HepG2 (cell line): ENCODE results near the gene HERC4. TPM values are rescaled to one million over a fixed set of nuclear protein-coding genes. Genes with fewer than 3 reads are reported as not detected.

Experiments
- ATAC-seq: fragments of 200-7000 bp; cut with Tn5 transposase; 3 replicates; pipeline ENCODE4 v1.9.1; 2020; ENCODE audit warnings: mild to moderate bottlenecking, moderate library complexity
- Bru-seq: library from RNA; stranded (reverse); fragments of 400-500 nt; gene quantifications from one replicate; lab custom pipeline; 2021; lab: Mats Ljungman, UMichigan
- BruChase-seq, 2 experiments: library from RNA; stranded (reverse); fragments of 400-500 nt; gene quantifications; one replicate each; lab custom pipeline; 2021; lab: Mats Ljungman, UMichigan
- BruUV-seq: library from RNA; stranded (reverse); fragments of 400-500 nt; replicated peaks from 2 replicates; lab custom pipeline; 2021; lab: Mats Ljungman, UMichigan
- CTCF ChIA-PET: fragments of 300-600 bp; formaldehyde crosslinking; extraction: SDS; loops from one replicate; lab custom pipeline; 2021; ENCODE audit warnings: low total read pairs, inconsistent platforms, low intra/inter-chr PET ratio; lab: Yijun Ruan, JAX
- POLR2A ChIA-PET: fragments of 350-600 bp; sonication (Branson Sonifier 250); formaldehyde crosslinking; loops from one replicate; lab custom pipeline; 2020; ENCODE audit warnings: antibody characterized with exemption, inconsistent platforms; lab: Yijun Ruan, JAX
- DNase-seq: peaks from one replicate; pipeline ENCODE4 v3.0.0-alpha.2; 2015; ENCODE audit warnings: low spot score
- FAIRE-seq: peaks from 3 replicates; lab custom pipeline; 2011; peaks lifted over from hg19 to GRCh38; lab: Jason Lieb, UNC
- H2AFZ ChIP-seq: one replicate; pipeline ENCODE4 v1.6.1; 2011; ENCODE audit warnings: low read length, inconsistent platforms
- H3K27ac ChIP-seq: fragments of 300-600 bp; 3 replicates; pipeline ENCODE4 v1.8.0; 2011; ENCODE audit warnings: mixed run types, mild to moderate bottlenecking, mixed read lengths, low read length, inconsistent platforms; ENCODE audit not compliant: insufficient read depth; ENCODE audit errors: extremely low read length
- H3K27me3 ChIP-seq, 2 experiments: fragments of 200-600 bp in 1 of 2; 2 replicates in 1 of 2; 3 replicates in 1 of 2; pipeline versions ENCODE4 v1.6.0 to v1.8.0; 2011; ENCODE audit warnings: low read length in 2 of 2, mild to moderate bottlenecking in 2 of 2, moderate library complexity in 2 of 2, inconsistent platforms in 1 of 2; ENCODE audit not compliant: insufficient read depth in 2 of 2, control insufficient read depth in 1 of 2
- H3K36me3 ChIP-seq, 2 experiments: fragments of 200-600 bp in 1 of 2; replicated peaks in 1 of 2; 2 replicates in 1 of 2; 3 replicates in 1 of 2; pipeline versions ENCODE4 v1.5.1 to v1.8.0; 2011; ENCODE audit warnings: low read length in 2 of 2, inconsistent platforms in 1 of 2; ENCODE audit not compliant: insufficient read depth in 2 of 2, control insufficient read depth in 1 of 2
- H3K4me1 ChIP-seq: 2 replicates; pipeline ENCODE4 v1.5.1; 2012; ENCODE audit warnings: low read length, inconsistent platforms; ENCODE audit not compliant: insufficient read depth
- H3K4me2 ChIP-seq: 2 replicates; pipeline ENCODE4 v1.6.0; 2011; ENCODE audit warnings: low read depth, low read length, inconsistent platforms
- H3K4me3 ChIP-seq, 3 experiments: fragments of 200-600 bp in 1 of 3; sonication (generic), shearing (Covaris generic) in 1 of 3; replicated peaks in 1 of 3; 2 replicates each; pipeline ENCODE4 v1.5.1; 2011 to 2016; ENCODE audit warnings: low read length in 3 of 3, inconsistent platforms in 2 of 3, low read depth in 2 of 3, mild to moderate bottlenecking in 2 of 3, control low read depth in 1 of 3, mixed read lengths in 1 of 3; ENCODE audit not compliant: insufficient read depth in 1 of 3
- H3K79me2 ChIP-seq: one replicate; pipeline ENCODE4 v1.6.1; 2011; ENCODE audit warnings: low read length, inconsistent platforms; ENCODE audit not compliant: insufficient read depth
- H3K9ac ChIP-seq: 2 replicates; pipeline ENCODE4 v1.6.0; 2011; ENCODE audit warnings: mild to moderate bottlenecking, low read depth, low read length, inconsistent platforms; ENCODE audit not compliant: insufficient read depth
- H3K9me3 ChIP-seq: 2 replicates; pipeline ENCODE4 v1.5.1; 2012; ENCODE audit warnings: mild to moderate bottlenecking, low read length
- H4K20me1 ChIP-seq: 2 replicates; pipeline ENCODE4 v1.6.0; 2011; ENCODE audit warnings: inconsistent platforms, mild to moderate bottlenecking, low read length, moderate library complexity; ENCODE audit not compliant: insufficient read depth
- SMAD3 ChIP-seq: sonication (generic); formaldehyde crosslinking; IDR thresholded peaks from 2 replicates; pipeline ENCODE4 v1.4.0; 2020; ENCODE audit warnings: missing genetic modification reagents
- SP2 ChIP-seq: sonication (generic); formaldehyde crosslinking; IDR thresholded peaks from 2 replicates; pipeline ENCODE4 v1.5.1; 2020; ENCODE audit warnings: mild to moderate bottlenecking, missing genetic modification reagents
- ZFP1 ChIP-seq: IDR thresholded peaks from 2 replicates; pipeline ENCODE4 v1.6.1; 2016
- ZNF746 ChIP-seq: sonication (generic); formaldehyde crosslinking; IDR thresholded peaks from 2 replicates; pipeline ENCODE4 v1.8.0; 2022; ENCODE audit warnings: mild to moderate bottlenecking, missing genetic modification reagents
- WGBS: methylation state at CpG from one replicate; pipeline ENCODE4 v1.1.6; 2017; ENCODE audit warnings: low lambda C conversion rate; 5-methylcytosine and 5-hydroxymethylcytosine counted together
- in situ Hi-C: cut with HindIII; loops from 2 replicates; pipeline ENCODE4 v1.10.0; 2017; ENCODE audit warnings: low pct_unique_long_range_greater_than_20kb; ENCODE audit not compliant: extremely low pct_ligation_motif_present
- intact Hi-C: fragments of 100-400 bp; cut with micrococcal nuclease; formaldehyde crosslinking; loops from one replicate; pipeline ENCODE4 v1.10.0; 2022; ENCODE audit not compliant: unreplicated experiment
- long read RNA-seq, 2 experiments: library from RNA in 1 of 2; library from polyadenylated mRNA in 1 of 2; stranded (forward) in 1 of 2; unstranded in 1 of 2; transcript quantifications; one replicate each; pipeline ENCODE4 v2.0.0, GENCODE V29; 2019 to 2022
- polyA minus RNA-seq, 3 experiments: library from RNA; depleted of rRNA, polyadenylated mRNA; stranded (reverse); fragments of >200 nt; gene quantifications; 2 replicates each; pipeline ENCODE4 v1.2.3, GENCODE V29; 2011; ENCODE audit warnings: low replicate concordance in 1 of 3
- polyA plus RNA-seq, 8 experiments: library from polyadenylated mRNA; depleted of rRNA in 3 of 8; stranded (reverse) in 7 of 8; unstranded in 1 of 8; fragments of >200 nt; fragmentation: Illumina TruSeq in 4 of 8; extraction: Trizol in 4 of 8; gene quantifications; 2 replicates each; pipeline versions ENCODE4 v1.2.1 to v1.2.3, GENCODE V29; 2011 to 2016; ENCODE audit warnings: low read depth in 4 of 8, missing spikeins in 1 of 8, mixed read lengths in 1 of 8; ENCODE audit not compliant: insufficient read depth in 1 of 8
- total RNA-seq, 5 experiments: library from RNA; depleted of rRNA; stranded (reverse); fragments of >200 nt; fragmentation: Illumina TruSeq; extraction: Trizol; gene quantifications; 2 replicates each; pipeline ENCODE4 v1.2.3, GENCODE V29; 2016; ENCODE audit warnings: low read depth in 1 of 5
- TF ChIP-seq, protein P1 (sequence below): sonication (generic); formaldehyde crosslinking; IDR thresholded peaks from 2 replicates; pipeline ENCODE4 v1.5.0; 2020; ENCODE audit warnings: mild to moderate bottlenecking, missing genetic modification reagents, borderline replicate concordance

HERC4 gene, protein sequence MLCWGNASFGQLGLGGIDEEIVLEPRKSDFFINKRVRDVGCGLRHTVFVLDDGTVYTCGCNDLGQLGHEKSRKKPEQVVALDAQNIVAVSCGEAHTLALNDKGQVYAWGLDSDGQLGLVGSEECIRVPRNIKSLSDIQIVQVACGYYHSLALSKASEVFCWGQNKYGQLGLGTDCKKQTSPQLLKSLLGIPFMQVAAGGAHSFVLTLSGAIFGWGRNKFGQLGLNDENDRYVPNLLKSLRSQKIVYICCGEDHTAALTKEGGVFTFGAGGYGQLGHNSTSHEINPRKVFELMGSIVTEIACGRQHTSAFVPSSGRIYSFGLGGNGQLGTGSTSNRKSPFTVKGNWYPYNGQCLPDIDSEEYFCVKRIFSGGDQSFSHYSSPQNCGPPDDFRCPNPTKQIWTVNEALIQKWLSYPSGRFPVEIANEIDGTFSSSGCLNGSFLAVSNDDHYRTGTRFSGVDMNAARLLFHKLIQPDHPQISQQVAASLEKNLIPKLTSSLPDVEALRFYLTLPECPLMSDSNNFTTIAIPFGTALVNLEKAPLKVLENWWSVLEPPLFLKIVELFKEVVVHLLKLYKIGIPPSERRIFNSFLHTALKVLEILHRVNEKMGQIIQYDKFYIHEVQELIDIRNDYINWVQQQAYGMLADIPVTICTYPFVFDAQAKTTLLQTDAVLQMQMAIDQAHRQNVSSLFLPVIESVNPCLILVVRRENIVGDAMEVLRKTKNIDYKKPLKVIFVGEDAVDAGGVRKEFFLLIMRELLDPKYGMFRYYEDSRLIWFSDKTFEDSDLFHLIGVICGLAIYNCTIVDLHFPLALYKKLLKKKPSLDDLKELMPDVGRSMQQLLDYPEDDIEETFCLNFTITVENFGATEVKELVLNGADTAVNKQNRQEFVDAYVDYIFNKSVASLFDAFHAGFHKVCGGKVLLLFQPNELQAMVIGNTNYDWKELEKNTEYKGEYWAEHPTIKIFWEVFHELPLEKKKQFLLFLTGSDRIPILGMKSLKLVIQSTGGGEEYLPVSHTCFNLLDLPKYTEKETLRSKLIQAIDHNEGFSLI
- total RNA-seq (2016; rRNA removed; fragmentation: Illumina TruSeq; extraction: Trizol) (20.0 and 20.2 TPM in 2 replicates), polyA plus RNA-seq (2011; rRNA removed) (9.8 and 10.1 TPM in 2 replicates), polyA minus RNA-seq (2011; rRNA and poly(A)+ RNA removed; ENCODE audit: low replicate concordance) (6.1 and 29.6 TPM in 2 replicates), Bru-seq, nascent RNA (percentile 74 among the genes with signal in this experiment), BruChase-seq, experiment 1, labeled RNA remaining after a 6-hour chase (percentile 80 among the genes with signal in this experiment), BruChase-seq, experiment 2, labeled RNA remaining after a 2-hour chase (percentile 83 among the genes with signal in this experiment)
- total RNA-seq (2016; cell fraction: cytosol; rRNA removed; fragmentation: Illumina TruSeq; extraction: Trizol; ENCODE audit: low read depth), result 13.3 and 16.7 TPM in 2 replicates
- 19.5 and 21.2 TPM in 2 replicates for total RNA-seq (2016; cell fraction: insoluble cytoplasmic fraction; rRNA removed; fragmentation: Illumina TruSeq; extraction: Trizol)
- 12.0 and 14.9 TPM in 2 replicates for total RNA-seq (2016; cell fraction: membrane; rRNA removed; fragmentation: Illumina TruSeq; extraction: Trizol)
- total RNA-seq (2016; cell fraction: nucleus; rRNA removed; fragmentation: Illumina TruSeq; extraction: Trizol), result 40.9 and 41.7 TPM in 2 replicates
- 2.5 and 4.7 TPM in 2 replicates for polyA plus RNA-seq (2011; cell fraction: cytosol; rRNA removed)
- 12.8 and 18.8 TPM in 2 replicates for polyA plus RNA-seq (2011; cell fraction: nucleus; rRNA removed)
- polyA plus RNA-seq (2012), result 15.3 and 17.7 TPM in 2 replicates
- 1.1 and 1.4 TPM in 2 replicates for polyA plus RNA-seq (2016; cell fraction: cytosol; fragmentation: Illumina TruSeq; extraction: Trizol; ENCODE audit: low read depth)
- polyA plus RNA-seq (2016; cell fraction: insoluble cytoplasmic fraction; fragmentation: Illumina TruSeq; extraction: Trizol; ENCODE audit: low read depth), result 14.6 and 14.9 TPM in 2 replicates
- polyA plus RNA-seq (2016; cell fraction: membrane; fragmentation: Illumina TruSeq; extraction: Trizol; ENCODE audit: low read depth), result 1.9 and 2.3 TPM in 2 replicates
- polyA plus RNA-seq (2016; cell fraction: nucleus; fragmentation: Illumina TruSeq; extraction: Trizol; ENCODE audit: insufficient read depth, low read depth), result 30.2 and 36.2 TPM in 2 replicates
- 10.3 and 11.3 TPM in 2 replicates for polyA minus RNA-seq (2011; cell fraction: cytosol; rRNA and poly(A)+ RNA removed)
- polyA minus RNA-seq (2011; cell fraction: nucleus; rRNA and poly(A)+ RNA removed), result 79.1 and 80.8 TPM in 2 replicates
- long read RNA-seq, experiment 1, partial matches to known transcripts, result 5 of 7 reads
- long read RNA-seq, experiment 1, other reads (novel, unspliced or antisense), result 1 of 7 reads
- long read RNA-seq, experiment 2, partial matches to known transcripts, result 5 of 17 reads
- long read RNA-seq, experiment 2, other reads (novel, unspliced or antisense), result 11 of 17 reads

DNA sequence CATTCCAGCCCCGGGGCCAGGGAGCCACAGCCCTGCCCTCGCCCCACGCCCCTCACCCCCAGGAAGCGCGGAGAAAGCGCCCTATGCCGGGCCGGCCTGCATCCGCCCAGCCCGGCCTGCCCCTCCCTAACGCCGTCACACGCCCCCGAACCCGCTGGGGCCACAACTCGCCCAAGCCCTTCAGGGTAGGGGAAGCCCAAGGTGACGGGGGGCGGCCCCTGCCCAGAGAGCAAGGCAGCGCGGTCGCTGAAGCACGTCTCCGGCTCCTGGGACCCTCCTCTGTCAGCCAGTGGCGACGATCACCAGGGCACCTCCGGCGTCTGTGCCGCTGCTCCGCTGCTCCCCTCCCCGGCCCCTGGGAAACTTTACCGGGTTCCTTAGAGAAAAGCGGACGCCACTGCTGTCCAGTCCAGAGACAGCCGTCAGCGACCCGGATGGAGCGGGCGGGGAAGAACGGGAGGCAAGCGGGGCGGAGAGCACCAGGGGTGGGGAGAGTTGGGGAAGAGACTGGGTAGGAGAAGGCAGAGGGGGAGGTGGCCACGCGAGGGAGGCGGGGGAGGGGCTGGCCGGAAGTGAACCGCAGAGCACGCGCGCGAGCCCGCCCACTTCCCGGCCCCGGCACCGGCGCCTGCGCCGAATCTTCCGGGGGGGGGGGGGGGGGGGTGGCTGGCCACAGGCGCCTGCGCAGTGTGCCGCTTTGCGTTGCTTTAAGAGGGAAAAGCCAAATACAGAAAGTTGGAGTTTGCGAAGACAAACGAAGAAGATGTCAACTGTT lies at the start of gene HERC4:
TSS of gene HERC4 (minus strand) at position 509 of the 775 bp plus-strand sequence. CDS start 2,175 bp downstream, outside the sequence.
- ChIA-PET CTCF (no interaction called here), POLR2A (no interaction called here)
- Histone ChIP-seq H4K20me1 (no peaks in the 10 kb centered on the region; the same call in 1 of the 2 replicates), H3K27me3 (no peaks in the 10 kb centered on the region), H3K79me2 (peaks cover 40% of the 10 kb centered on the region), H3K4me3 (peak within 1 kb of the TSS; percentile 91 to 99 (median 94)), H2AFZ (peak within 1 kb of the TSS; percentile 100), H3K4me2 (peak within 1 kb of the TSS; percentile 78), H3K9me3 (no peaks in the 10 kb centered on the region), H3K27ac (peak within 1 kb of the TSS; percentile 96), H3K36me3 (peaks cover 0 to 10% of the 10 kb centered on the region in 2 experiments; a peak in 1 of 5 replicates), H3K4me1 (peaks cover 37% of the 10 kb centered on the region), H3K9ac (peak within 1 kb of the TSS; percentile 92)
- 2% methylated on average over 25 of the region's 64 CpGs for WGBS
- intact Hi-C loops (loop anchor here (1.0 to 10.0 kb wide), 3 partner anchors 50 to 220 kb away; no protein-coding TSS in a partner anchor), in situ Hi-C loops (no loop called here)
- FAIRE-seq (no peak), DNase-seq (peak; percentile 83), ATAC-seq (peak; percentile 98)
- no TSS peak for BruUV-seq
- TF ChIP-seq ZFP1 (CRISPR knock-in tag) (0 out of 2 replicates have a peak, but pooled peaks have one; percentile 54), SP2 (CRISPR knock-in tag) (no peak; the same call in 1 of the 2 replicates), SMAD3 (no peak), ZNF746 (CRISPR knock-in tag) (peak; percentile 37; the same call in 1 of the 2 replicates)
- TF ChIP-seq, protein P1, sequence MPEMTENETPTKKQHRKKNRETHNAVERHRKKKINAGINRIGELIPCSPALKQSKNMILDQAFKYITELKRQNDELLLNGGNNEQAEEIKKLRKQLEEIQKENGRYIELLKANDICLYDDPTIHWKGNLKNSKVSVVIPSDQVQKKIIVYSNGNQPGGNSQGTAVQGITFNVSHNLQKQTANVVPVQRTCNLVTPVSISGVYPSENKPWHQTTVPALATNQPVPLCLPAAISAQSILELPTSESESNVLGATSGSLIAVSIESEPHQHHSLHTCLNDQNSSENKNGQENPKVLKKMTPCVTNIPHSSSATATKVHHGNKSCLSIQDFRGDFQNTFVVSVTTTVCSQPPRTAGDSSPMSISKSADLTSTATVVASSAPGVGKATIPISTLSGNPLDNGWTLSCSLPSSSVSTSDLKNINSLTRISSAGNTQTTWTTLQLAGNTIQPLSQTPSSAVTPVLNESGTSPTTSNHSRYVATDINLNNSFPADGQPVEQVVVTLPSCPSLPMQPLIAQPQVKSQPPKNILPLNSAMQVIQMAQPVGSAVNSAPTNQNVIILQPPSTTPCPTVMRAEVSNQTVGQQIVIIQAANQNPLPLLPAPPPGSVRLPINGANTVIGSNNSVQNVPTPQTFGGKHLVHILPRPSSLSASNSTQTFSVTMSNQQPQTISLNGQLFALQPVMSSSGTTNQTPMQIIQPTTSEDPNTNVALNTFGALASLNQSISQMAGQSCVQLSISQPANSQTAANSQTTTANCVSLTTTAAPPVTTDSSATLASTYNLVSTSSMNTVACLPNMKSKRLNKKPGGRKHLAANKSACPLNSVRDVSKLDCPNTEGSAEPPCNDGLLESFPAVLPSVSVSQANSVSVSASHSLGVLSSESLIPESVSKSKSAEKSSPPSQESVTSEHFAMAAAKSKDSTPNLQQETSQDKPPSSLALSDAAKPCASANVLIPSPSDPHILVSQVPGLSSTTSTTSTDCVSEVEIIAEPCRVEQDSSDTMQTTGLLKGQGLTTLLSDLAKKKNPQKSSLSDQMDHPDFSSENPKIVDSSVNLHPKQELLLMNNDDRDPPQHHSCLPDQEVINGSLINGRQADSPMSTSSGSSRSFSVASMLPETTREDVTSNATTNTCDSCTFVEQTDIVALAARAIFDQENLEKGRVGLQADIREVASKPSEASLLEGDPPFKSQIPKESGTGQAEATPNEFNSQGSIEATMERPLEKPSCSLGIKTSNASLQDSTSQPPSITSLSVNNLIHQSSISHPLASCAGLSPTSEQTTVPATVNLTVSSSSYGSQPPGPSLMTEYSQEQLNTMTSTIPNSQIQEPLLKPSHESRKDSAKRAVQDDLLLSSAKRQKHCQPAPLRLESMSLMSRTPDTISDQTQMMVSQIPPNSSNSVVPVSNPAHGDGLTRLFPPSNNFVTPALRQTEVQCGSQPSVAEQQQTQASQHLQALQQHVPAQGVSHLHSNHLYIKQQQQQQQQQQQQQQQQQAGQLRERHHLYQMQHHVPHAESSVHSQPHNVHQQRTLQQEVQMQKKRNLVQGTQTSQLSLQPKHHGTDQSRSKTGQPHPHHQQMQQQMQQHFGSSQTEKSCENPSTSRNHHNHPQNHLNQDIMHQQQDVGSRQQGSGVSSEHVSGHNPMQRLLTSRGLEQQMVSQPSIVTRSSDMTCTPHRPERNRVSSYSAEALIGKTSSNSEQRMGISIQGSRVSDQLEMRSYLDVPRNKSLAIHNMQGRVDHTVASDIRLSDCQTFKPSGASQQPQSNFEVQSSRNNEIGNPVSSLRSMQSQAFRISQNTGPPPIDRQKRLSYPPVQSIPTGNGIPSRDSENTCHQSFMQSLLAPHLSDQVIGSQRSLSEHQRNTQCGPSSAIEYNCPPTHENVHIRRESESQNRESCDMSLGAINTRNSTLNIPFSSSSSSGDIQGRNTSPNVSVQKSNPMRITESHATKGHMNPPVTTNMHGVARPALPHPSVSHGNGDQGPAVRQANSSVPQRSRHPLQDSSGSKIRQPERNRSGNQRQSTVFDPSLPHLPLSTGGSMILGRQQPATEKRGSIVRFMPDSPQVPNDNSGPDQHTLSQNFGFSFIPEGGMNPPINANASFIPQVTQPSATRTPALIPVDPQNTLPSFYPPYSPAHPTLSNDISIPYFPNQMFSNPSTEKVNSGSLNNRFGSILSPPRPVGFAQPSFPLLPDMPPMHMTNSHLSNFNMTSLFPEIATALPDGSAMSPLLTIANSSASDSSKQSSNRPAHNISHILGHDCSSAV, result no peak
